Measurements from ENCODE around the gene SH2D1A.

GRCh38 chrX:124406294-124407014, 60.1 kb downstream of the SH2D1A start:
- TF ChIP-seq CTCF (IDR thresholded peaks at IDR 0.05) (peak in 6 of 7 experiments; percentile 21 to 53 (median 46)), POLR2A (IDR thresholded peaks at IDR 0.05) (no peak)

Data from body of pancreas (tissue), 4 donors.